ENCODE results near the gene PCDHGA12.
"Not testable (repeated sequence)": the region's sequence is repeated elsewhere in the genome, so short reads cannot be mapped to it uniquely, and the experiment has no call there.

Gene PCDHGA12

DNA sequence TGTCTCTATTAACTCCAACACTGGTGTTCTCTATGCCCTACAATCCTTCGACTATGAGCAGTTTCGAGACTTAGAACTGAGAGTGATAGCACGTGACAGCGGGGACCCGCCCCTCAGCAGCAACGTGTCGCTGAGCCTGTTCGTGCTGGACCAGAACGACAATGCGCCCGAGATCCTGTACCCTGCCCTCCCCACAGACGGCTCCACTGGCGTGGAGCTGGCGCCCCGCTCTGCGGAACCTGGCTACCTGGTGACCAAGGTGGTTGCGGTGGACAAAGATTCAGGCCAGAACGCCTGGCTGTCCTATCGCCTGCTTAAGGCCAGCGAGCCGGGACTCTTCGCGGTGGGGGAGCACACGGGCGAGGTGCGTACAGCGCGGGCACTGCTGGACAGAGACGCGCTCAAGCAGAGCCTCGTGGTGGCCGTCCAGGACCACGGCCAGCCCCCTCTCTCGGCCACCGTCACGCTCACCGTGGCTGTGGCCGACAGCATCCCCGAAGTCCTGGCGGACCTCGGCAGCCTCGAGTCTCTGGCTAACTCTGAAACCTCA, 7.5 kb upstream of the PCDHGA12 start:
- no peaks in the 10 kb centered on the region for H3K9me3 ChIP-seq (ENCODE audit: insufficient read depth, low read depth, low read length)

DNA sequence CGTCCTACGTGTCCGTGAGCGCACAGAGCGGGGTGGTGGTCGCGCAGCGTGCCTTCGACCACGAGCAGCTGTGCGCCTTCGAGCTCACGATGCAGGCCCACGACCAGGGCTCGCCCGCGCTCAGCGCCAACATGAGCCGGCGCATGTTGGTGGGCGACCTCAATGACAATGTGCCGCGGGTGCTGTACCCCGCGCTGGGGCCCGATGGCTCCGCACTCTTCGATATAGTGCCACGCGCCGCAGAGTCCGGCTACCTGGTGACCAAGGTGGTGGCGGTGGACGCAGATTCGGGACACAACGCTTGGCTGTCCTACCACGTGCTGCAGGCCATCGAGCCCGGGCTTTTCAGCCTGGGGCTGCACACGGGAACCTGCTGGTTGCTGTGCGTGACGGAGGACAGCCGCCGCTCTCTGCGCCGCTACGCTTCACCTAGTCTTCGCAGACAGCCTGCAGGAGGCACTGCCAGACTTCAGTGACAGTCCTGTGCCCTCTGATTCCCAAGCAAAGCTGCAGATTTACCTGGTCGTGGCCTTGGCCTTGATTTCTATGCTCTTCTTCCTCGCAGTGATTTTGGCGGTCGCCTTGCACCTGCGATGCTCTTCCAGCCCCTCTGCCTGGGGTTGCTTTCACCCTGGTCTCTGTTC, 2.4 kb upstream of the PCDHGA12 start:
- no peaks in the 10 kb centered on the region for H3K27me3 ChIP-seq (ENCODE audit: insufficient read depth, low read length, poor library complexity, severe bottlenecking)
- TF ChIP-seq, protein P1, sequence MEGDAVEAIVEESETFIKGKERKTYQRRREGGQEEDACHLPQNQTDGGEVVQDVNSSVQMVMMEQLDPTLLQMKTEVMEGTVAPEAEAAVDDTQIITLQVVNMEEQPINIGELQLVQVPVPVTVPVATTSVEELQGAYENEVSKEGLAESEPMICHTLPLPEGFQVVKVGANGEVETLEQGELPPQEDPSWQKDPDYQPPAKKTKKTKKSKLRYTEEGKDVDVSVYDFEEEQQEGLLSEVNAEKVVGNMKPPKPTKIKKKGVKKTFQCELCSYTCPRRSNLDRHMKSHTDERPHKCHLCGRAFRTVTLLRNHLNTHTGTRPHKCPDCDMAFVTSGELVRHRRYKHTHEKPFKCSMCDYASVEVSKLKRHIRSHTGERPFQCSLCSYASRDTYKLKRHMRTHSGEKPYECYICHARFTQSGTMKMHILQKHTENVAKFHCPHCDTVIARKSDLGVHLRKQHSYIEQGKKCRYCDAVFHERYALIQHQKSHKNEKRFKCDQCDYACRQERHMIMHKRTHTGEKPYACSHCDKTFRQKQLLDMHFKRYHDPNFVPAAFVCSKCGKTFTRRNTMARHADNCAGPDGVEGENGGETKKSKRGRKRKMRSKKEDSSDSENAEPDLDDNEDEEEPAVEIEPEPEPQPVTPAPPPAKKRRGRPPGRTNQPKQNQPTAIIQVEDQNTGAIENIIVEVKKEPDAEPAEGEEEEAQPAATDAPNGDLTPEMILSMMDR (conservative IDR thresholded peaks at IDR 0.05; ENCODE audit: low read length): no peak
- TF ChIP-seq EZH2phosphoT487 (IDR thresholded peaks at IDR 0.05; ENCODE audit: borderline replicate concordance): no peak
- no peaks in the 10 kb centered on the region for H3K4me1 ChIP-seq (ENCODE audit: insufficient read depth, low read length, poor library complexity, severe bottlenecking)
- no peaks in the 10 kb centered on the region for H3K79me2 ChIP-seq (ENCODE audit: insufficient read depth, low read length)
- H3K9ac ChIP-seq (ENCODE audit: low read depth, low read length, poor library complexity, severe bottlenecking): no peak overlapping the region
- H3K9me2 ChIP-seq (replicated peaks; ENCODE audit: low read depth, low read length): no peaks in the 10 kb centered on the region
- no peak overlapping the region for H2AFZ ChIP-seq (ENCODE audit: low read length)
- H3K36me3 ChIP-seq (ENCODE audit: insufficient read depth, low read length): no peaks in the 10 kb centered on the region
- no peaks in the 10 kb centered on the region for H4K20me1 ChIP-seq (ENCODE audit: insufficient read depth, low read length, poor library complexity, severe bottlenecking)
- no peaks in the 10 kb centered on the region for H3F3A ChIP-seq (ENCODE audit: low read depth)
- no peaks in the 10 kb centered on the region for H3K9me3 ChIP-seq (ENCODE audit: insufficient read depth, low read depth, low read length)
- H3K4me2 ChIP-seq (ENCODE audit: low read depth, low read length, poor library complexity, severe bottlenecking): no peak overlapping the region
- H3K4me3 ChIP-seq (ENCODE audit: low read length, poor library complexity, severe bottlenecking): no peak overlapping the region

More for the DNA sequence above, 7.5 kb upstream of the PCDHGA12 start:
- H3F3A ChIP-seq (ENCODE audit: low read depth): no peaks in the 10 kb centered on the region
- no peaks in the 10 kb centered on the region for H3K36me3 ChIP-seq (ENCODE audit: insufficient read depth, low read length)
- no peaks in the 10 kb centered on the region for H3K27me3 ChIP-seq (ENCODE audit: insufficient read depth, low read length, poor library complexity, severe bottlenecking)
- H3K9me2 ChIP-seq (replicated peaks; ENCODE audit: low read depth, low read length): no peaks in the 10 kb centered on the region
- no peaks in the 10 kb centered on the region for H3K4me1 ChIP-seq (ENCODE audit: insufficient read depth, low read length, poor library complexity, severe bottlenecking)
- H3K9ac ChIP-seq (ENCODE audit: low read depth, low read length, poor library complexity, severe bottlenecking): no peak overlapping the region
- H2AFZ ChIP-seq (ENCODE audit: low read length): no peak overlapping the region
- no peak overlapping the region for H3K4me2 ChIP-seq (ENCODE audit: low read depth, low read length, poor library complexity, severe bottlenecking)
- H4K20me1 ChIP-seq (ENCODE audit: insufficient read depth, low read length, poor library complexity, severe bottlenecking): no peaks in the 10 kb centered on the region
- TF ChIP-seq, protein P1 (conservative IDR thresholded peaks at IDR 0.05; ENCODE audit: low read length): no peak
- no peak for TF ChIP-seq EZH2phosphoT487 (IDR thresholded peaks at IDR 0.05; ENCODE audit: borderline replicate concordance)
- H3K79me2 ChIP-seq (ENCODE audit: insufficient read depth, low read length): no peaks in the 10 kb centered on the region
- H3K4me3 ChIP-seq (ENCODE audit: low read length, poor library complexity, severe bottlenecking): no peak overlapping the region

DNA sequence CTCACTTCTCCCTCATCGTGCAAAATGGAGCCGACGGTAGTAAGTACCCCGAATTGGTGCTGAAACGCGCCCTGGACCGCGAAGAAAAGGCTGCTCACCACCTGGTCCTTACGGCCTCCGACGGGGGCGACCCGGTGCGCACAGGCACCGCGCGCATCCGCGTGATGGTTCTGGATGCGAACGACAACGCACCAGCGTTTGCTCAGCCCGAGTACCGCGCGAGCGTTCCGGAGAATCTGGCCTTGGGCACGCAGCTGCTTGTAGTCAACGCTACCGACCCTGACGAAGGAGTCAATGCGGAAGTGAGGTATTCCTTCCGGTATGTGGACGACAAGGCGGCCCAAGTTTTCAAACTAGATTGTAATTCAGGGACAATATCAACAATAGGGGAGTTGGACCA, 979 bp downstream of the PCDHGA12 start:
- Histone ChIP-seq H4K20me1 (ENCODE audit: insufficient read depth, low read length, poor library complexity, severe bottlenecking) (no peaks in the 10 kb centered on the region), H2AFZ (ENCODE audit: low read length) (no peak overlapping the region), H3K4me3 (ENCODE audit: low read length, poor library complexity, severe bottlenecking) (no peak overlapping the region), H3K4me2 (ENCODE audit: low read depth, low read length, poor library complexity, severe bottlenecking) (no peak overlapping the region), H3F3A (ENCODE audit: low read depth) (no peaks in the 10 kb centered on the region), H3K27me3 (ENCODE audit: insufficient read depth, low read length, poor library complexity, severe bottlenecking) (no peaks in the 10 kb centered on the region), H3K79me2 (ENCODE audit: insufficient read depth, low read length) (no peaks in the 10 kb centered on the region), H3K9me3 (ENCODE audit: insufficient read depth, low read depth, low read length) (no peaks in the 10 kb centered on the region), H3K9me2 (replicated peaks; ENCODE audit: low read depth, low read length) (no peaks in the 10 kb centered on the region), H3K4me1 (ENCODE audit: insufficient read depth, low read length, poor library complexity, severe bottlenecking) (no peaks in the 10 kb centered on the region), H3K9ac (ENCODE audit: low read depth, low read length, poor library complexity, severe bottlenecking) (no peak overlapping the region), H3K36me3 (ENCODE audit: insufficient read depth, low read length) (no peaks in the 10 kb centered on the region)
- TF ChIP-seq, protein P1 (conservative IDR thresholded peaks at IDR 0.05; ENCODE audit: low read length): no peak
- no peak for TF ChIP-seq EZH2phosphoT487 (IDR thresholded peaks at IDR 0.05; ENCODE audit: borderline replicate concordance)

DNA sequence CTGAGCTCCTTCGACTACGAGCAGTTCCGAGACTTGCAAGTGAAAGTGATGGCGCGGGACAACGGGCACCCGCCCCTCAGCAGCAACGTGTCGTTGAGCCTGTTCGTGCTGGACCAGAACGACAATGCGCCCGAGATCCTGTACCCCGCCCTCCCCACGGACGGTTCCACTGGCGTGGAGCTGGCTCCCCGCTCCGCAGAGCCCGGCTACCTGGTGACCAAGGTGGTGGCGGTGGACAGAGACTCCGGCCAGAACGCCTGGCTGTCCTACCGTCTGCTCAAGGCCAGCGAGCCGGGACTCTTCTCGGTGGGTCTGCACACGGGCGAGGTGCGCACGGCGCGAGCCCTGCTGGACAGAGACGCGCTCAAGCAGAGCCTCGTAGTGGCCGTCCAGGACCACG, 2.0 kb downstream of the PCDHGA12 start:
- H3K36me3 ChIP-seq (ENCODE audit: insufficient read depth, low read length); H2AFZ ChIP-seq (ENCODE audit: low read length); H3K27me3 ChIP-seq (ENCODE audit: insufficient read depth, low read length, poor library complexity, severe bottlenecking); H3K9ac ChIP-seq (ENCODE audit: low read depth, low read length, poor library complexity, severe bottlenecking); H3K9me3 ChIP-seq (ENCODE audit: insufficient read depth, low read depth, low read length); H4K20me1 ChIP-seq (ENCODE audit: insufficient read depth, low read length, poor library complexity, severe bottlenecking); H3K4me1 ChIP-seq (ENCODE audit: insufficient read depth, low read length, poor library complexity, severe bottlenecking); H3F3A ChIP-seq (ENCODE audit: low read depth); H3K4me3 ChIP-seq (ENCODE audit: low read length, poor library complexity, severe bottlenecking); H3K4me2 ChIP-seq (ENCODE audit: low read depth, low read length, poor library complexity, severe bottlenecking); H3K79me2 ChIP-seq (ENCODE audit: insufficient read depth, low read length); H3K9me2 ChIP-seq (replicated peaks; ENCODE audit: low read depth, low read length): not testable (repeated sequence)

DNA sequence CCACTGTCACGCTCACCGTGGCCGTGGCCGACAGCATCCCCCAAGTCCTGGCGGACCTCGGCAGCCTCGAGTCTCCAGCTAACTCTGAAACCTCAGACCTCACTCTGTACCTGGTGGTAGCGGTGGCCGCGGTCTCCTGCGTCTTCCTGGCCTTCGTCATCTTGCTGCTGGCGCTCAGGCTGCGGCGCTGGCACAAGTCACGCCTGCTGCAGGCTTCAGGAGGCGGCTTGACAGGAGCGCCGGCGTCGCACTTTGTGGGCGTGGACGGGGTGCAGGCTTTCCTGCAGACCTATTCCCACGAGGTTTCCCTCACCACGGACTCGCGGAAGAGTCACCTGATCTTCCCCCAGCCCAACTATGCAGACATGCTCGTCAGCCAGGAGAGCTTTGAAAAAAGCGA, 2.4 kb downstream of the PCDHGA12 start:
- not testable (repeated sequence) for H3K4me1 ChIP-seq (ENCODE audit: insufficient read depth, low read length, poor library complexity, severe bottlenecking); H3K4me2 ChIP-seq (ENCODE audit: low read depth, low read length, poor library complexity, severe bottlenecking); H2AFZ ChIP-seq (ENCODE audit: low read length); H4K20me1 ChIP-seq (ENCODE audit: insufficient read depth, low read length, poor library complexity, severe bottlenecking); H3K9me3 ChIP-seq (ENCODE audit: insufficient read depth, low read depth, low read length); H3K9me2 ChIP-seq (replicated peaks; ENCODE audit: low read depth, low read length); H3K9ac ChIP-seq (ENCODE audit: low read depth, low read length, poor library complexity, severe bottlenecking); H3K27me3 ChIP-seq (ENCODE audit: insufficient read depth, low read length, poor library complexity, severe bottlenecking); H3K4me3 ChIP-seq (ENCODE audit: low read length, poor library complexity, severe bottlenecking); H3K36me3 ChIP-seq (ENCODE audit: insufficient read depth, low read length); H3K79me2 ChIP-seq (ENCODE audit: insufficient read depth, low read length); H3F3A ChIP-seq (ENCODE audit: low read depth)
